ENCODE data around the gene POLN.
"Not testable (repeated sequence)": the region's sequence is repeated elsewhere in the genome, so short reads cannot be mapped to it uniquely, and the experiment has no call there.

Gene POLN

DNA sequence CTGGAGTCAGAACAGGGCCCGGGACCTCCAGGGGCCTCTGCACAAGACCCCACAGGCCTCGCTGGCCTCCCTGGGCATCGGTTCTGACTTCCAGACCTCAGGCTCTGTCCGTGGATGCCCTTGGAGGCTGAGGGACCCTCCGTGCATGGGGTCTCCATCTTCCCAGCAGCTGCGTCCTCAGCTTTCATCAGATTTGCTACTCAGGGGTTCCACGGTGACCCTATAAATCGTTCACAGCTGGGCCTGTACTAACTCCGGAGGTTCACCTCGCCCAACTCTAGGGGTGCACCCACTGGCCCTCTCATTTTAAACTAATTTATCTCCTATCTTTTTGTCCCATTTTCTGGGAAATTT, 33.1 kb upstream of the POLN start:
- DNase-seq, result not testable (repeated sequence)

DNA sequence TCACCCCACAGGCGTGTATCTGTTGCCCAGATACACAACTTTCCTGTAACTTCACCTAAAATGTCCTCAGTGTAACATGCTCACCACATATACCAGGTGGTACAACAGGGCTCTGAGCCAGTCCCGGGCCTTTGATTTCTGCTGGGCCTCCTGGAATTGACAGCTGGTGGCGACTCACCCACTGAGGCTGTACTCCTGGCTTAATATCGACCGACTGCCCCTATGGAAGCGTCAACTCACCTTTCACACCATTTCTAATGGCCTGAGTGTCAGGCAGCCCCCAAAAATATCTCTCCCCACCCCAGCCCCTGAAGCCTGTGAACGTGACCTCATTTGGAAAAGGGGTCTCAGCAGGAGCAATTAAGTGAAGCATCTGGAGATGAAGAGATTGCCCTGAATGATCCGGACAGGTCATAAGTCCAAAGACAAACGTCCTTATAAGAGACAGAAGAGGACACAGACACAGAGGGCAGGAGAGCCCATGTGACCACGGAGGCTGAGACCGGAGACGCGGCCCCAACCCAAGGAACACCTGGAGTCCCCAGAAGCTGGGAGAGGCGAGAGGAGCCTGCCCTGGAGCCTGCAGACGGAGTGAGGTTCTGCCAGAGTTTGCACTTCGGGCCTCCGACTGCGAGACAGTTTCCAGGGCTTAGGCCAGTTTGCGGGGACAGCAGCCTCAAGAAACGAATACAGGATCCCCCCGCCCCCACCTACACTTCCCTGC, 32.6 kb upstream of the POLN start:
- DNase-seq, result no peak

DNA sequence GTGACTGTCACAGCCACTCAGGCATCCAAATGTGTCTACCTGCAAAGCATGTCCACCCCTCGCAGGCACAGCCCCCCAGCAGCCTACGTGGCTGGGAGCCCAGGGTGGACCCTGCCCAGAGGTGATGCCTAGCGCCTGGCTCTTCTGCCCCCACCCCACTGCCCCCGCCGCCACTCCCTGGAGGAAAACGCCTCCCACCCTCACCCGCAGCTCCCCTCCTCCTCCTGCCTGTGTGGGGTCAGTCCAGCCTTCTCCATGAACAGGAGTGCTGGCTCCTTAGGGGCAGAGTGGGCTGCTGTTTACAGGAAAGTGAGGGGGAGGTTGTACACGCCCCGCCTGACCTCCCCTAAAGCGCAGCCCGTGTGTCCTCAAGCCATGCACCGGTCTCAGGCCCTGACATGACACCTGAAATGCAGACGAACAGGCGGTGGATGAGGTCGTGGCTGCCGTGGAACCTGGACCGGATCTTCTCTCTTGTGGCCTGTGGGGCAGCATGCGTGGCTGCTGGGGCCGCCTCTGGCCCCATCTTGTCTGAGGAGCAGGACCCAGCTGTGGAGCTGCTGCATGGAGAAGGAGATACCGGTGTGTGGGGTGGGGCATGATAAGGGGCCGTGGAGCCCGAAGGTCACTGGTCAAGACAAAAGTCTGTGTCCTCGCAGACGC, 31.9 kb upstream of the POLN start:
- DNase-seq, result no peak

GRCh38 chr4:2273221-2273620, 31.3 kb upstream of the POLN start:
- DNase-seq, result no peak

- no peak for DNase-seq
These were observed 30.9 kb upstream of the POLN start for GRCh38 chr4:2272828-2273120.

DNA sequence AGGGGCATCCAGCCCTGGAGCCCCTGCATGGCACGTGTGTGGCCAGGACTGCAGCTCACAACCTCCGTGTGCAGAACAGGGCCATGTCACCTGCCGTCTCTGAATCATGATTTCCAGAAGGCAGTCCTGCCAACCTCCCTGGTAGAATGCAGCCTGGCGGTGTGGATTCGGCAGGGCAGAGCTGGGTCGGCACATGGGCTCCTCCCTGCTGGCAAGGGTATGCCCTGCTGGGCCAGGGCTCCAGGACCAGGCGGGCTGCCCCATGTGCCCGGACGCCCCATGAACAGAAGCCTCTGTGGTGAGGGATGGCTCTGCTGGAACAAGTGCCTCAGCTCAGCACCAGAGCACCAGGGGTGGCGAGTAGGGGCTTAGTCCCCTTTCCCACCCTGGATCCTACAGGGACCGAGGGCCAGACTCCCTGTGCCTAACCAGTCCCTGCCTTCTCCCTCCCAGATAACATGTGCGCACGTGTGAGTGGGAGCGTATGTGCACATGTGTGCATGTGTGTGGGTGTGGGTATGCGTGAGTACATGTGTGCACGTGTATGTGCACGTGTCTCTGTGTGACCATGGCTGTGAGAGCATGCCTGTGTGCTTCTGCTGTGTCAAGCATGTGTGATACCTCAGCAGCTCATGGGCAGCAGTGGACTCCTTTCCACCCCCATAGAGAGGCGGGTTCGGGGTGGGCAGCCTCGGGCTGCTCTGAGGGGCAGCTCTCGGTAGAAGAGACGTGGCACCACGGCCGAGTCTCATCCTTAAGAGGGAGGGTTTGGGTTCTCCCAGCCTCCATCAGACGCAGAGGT, 30.3 kb upstream of the POLN start:
- no peak for DNase-seq

DNA sequence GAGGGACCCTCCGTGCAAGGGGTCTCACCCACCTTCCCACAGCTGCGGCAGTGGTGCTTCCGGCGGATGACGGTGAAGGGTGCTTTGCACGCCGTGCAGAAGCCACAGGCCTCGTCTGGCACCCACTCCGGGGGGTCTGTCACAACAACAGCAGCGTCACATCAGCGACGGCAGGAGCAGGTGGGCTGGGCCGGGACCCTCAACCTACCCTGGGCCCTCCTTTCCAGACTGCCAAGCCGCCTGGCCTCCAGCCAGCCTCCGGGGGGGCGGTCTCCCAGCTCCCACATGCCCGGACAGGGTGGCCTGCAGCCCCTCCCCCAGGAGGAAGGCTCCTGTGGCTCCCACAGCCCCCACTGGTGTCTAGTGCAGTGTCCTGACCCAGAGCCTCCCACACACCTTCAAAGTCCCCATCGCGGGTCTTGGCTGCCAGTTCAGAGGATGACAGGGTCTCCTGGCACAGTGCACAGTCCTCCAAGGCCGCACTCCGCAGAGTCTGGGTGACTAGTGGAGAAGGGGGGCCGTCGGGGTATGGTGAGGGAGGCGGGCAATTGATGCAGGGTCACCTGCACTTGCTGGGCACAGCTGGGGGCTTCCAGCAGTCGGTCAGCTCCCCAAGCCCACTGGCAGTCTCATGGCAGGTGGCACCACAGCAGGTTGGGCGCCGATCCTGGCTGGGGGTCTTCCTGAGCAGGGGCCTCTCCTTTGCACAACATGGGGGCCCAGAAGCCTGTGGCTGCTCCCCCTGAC, 29.5 kb upstream of the POLN start:
- DNase-seq, result no peak

- DNase-seq, result no peak
These were observed 28.6 kb upstream of the POLN start for GRCh38 chr4:2270341-2271165.

DNA sequence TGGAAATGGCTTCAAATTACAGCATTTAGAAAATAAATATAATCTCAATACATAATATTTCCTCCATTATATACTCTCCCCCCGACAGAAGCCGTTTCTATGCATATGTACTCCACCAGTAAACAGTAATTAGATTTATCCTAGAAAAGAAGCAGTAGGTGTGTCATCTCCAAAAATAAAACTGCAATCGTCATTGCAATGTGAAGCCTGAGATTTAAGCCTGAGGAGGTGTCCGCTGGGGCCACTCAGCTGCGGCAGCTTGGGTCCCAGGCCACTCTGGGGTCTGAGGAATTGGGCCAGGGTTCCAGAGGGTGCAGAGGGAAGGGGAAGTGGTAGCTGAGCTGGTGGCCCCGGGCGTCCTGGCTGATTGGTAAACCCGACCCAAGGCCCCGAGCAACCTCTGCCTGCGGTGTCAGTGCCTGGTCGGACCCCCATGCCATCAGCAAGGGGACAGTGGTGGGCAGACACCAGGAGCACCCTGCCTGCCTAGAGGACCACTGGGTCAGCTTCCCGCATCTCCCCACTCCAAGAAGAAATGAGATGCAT, 27.8 kb upstream of the POLN start:
- no peak for DNase-seq

- no peak for DNase-seq
These were observed 27.2 kb upstream of the POLN start for GRCh38 chr4:2269206-2269531.

DNA sequence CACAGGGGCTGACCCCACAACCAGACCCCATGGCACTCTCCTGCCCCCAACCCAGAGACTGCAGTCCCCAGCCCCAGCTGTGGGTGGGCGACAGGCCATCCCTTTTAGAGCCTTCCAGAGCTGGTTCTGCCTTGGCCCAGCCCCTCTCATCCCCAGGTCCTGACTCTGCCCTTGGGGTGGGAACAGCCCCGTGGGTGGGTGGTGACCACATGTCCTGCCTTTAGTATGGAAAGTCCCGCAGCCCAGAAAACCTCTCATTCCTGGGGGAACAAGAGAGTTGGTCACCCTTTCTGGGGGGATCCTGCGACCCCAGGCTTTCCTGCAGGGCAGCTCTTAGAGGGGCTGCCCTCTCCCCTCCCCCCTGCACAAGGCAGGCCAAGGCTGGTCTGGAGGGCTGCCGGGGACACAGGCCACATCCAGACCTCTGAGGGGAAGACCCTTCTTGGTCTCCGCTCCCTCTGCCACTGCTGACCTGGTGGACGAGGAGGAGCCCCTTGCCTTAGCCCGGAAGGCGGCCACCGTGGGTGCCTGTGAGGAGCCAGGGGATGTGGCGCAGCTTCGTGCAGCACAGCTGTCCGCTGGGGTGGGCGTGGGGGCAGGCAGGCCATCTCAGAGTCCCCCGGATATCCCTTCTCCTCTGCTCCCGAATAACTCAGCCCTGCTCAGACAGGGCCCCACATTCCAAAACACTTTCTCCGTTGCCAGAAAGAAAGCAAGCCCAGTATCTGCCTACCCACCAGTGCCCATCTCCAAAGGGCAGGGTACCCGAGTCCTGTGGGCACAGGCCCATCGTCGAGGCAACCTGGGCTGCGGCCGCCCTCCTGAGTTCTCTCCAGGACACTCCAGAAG, 26.7 kb upstream of the POLN start:
- DNase-seq, result no peak

GRCh38 chr4:2267841-2268240, 25.9 kb upstream of the POLN start:
- DNase-seq, result no peak

- DNase-seq, result no peak
These were observed 25.4 kb upstream of the POLN start for GRCh38 chr4:2267320-2267811.

GRCh38 chr4:2266821-2267220, 24.9 kb upstream of the POLN start:
- DNase-seq, result no peak

GRCh38 chr4:2266181-2266580, 24.3 kb upstream of the POLN start:
- DNase-seq, result no peak

- no peak for DNase-seq
These were observed 23.5 kb upstream of the POLN start for GRCh38 chr4:2265113-2266110.

- no peak for DNase-seq
These were observed 22.6 kb upstream of the POLN start for GRCh38 chr4:2264481-2265041.

- DNase-seq, result no peak
These were observed 22.0 kb upstream of the POLN start for GRCh38 chr4:2263926-2264321.

GRCh38 chr4:2262944-2263250, 21.0 kb upstream of the POLN start:
- no peak for DNase-seq

Data from T1000 (cell line).